HG02840 (cell line): ENCODE measurements around the gene CMSS1.

Experiments used
- ATAC-seq: cut with Tn5 transposase; IDR thresholded peaks from one replicate; pipeline ENCODE4 v1.9.1; 2021; ENCODE audit warnings: mild to moderate bottlenecking, moderate library complexity, moderate number of reproducible peaks; ENCODE audit not compliant: unreplicated experiment, low FRiP score

The CMSS1 gene

GRCh38 chr3:99928771-99929744 is 111.4 kb downstream of the CMSS1 start:
- no peak for ATAC-seq

- no peak for ATAC-seq
These were observed 112.1 kb downstream of the CMSS1 start for GRCh38 chr3:99929745-99930139.

- no peak for ATAC-seq
These were observed 113.4 kb downstream of the CMSS1 start for GRCh38 chr3:99931059-99931458.

- ATAC-seq: no peak
These were observed 116.5 kb downstream of the CMSS1 start for GRCh38 chr3:99933971-99934750.

- ATAC-seq: no peak
These were observed 117.5 kb downstream of the CMSS1 start for GRCh38 chr3:99934975-99935797.

DNA sequence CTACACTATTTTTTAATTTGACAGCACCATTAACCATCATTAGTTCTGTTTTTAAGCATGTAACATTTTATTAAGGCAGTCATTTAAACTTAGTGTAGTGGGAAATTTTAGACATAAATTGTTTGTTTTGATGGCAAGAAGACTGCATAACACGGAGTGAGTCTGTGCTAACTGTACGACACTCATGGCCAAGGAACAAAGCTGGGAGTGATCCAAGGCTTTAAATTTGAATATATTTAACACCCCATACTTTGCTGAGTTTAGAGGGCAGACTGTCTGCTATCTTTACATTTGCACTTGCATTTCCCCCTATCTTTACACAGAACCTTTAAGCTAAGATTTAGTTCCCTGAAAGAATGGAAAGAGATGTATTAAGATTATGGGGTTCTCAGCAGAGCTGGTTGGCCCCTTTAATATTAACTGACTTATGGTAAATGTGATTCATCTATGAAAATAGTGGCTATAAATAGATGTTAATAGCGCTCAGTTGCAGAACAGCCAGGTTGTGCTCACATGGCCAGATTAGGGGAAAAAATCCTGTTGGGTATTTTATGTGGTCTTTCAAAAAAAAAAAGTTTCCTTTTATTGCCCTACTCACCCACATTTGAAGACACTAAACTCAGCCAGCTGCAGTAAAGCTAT is 120.7 kb downstream of the CMSS1 start:
- peak; percentile 52 for ATAC-seq

- no peak for ATAC-seq
These were observed 122.2 kb downstream of the CMSS1 start for GRCh38 chr3:99939876-99940275.

GRCh38 chr3:99940350-99940749 is 122.7 kb downstream of the CMSS1 start:
- ATAC-seq: no peak

GRCh38 chr3:99941211-99941610 is 123.5 kb downstream of the CMSS1 start:
- no peak for ATAC-seq

GRCh38 chr3:99943931-99944761 is 126.5 kb downstream of the CMSS1 start:
- no peak for ATAC-seq

- no peak for ATAC-seq
These were observed 127.8 kb downstream of the CMSS1 start for GRCh38 chr3:99945328-99945995.

GRCh38 chr3:99947356-99947755 is 129.7 kb downstream of the CMSS1 start:
- ATAC-seq: no peak

GRCh38 chr3:99948467-99949089 is 130.9 kb downstream of the CMSS1 start:
- no peak for ATAC-seq

DNA sequence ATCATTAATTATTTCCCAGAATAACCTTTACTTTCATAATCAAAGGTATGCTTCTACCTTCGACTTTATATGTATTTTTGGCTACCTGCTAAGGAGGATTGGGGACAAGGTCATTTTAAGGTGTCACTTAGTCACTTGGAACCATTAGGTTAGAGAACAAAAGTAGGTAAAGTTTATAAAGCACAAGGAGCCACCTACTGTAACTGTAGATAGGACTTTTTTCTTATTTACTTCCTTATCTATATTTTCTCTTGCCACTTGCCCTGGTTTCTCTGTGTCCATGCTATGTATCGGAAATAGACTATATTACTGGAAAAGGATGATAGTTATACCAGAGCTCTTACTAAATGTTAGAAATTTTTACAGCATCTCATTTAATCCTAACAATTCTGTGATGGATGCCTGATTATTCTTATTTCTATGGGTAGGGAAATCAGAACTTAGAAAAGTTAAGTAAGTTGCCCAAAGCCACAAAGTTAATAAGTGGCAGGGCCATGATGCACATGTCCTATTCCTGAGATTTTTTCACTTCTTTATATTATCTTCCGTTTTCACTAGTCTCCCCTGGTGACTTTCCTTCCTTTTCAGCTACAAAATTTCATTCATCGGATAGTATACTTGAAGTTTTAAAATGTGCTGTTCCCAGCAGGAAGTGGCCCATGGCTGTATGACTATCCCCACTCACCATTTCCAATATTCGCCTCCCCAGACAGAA is 132.5 kb downstream of the CMSS1 start:
- no peak for ATAC-seq

DNA sequence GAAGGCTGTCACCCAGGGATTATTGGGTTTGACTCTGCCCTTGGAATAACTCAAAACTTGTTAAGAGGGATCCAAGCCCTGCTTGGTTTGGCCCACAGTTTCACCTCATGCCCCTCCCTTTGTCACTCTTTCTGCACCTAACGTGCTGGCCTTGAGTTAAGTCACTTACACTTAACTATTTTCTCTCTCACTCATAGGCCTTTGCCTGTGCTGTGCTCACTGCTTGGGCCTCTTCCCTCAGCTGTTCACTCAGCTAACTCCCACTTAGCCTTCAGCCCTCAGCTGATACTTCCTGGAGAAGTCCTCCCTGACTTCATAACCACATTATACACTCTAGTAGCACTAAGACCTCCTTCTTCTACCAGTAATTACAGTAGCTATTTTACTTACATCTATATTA is 133.3 kb downstream of the CMSS1 start:
- no peak for ATAC-seq

GRCh38 chr3:99951701-99952100 is 134.0 kb downstream of the CMSS1 start:
- ATAC-seq: no peak

GRCh38 chr3:99952306-99952705 is 134.6 kb downstream of the CMSS1 start:
- no peak for ATAC-seq

DNA sequence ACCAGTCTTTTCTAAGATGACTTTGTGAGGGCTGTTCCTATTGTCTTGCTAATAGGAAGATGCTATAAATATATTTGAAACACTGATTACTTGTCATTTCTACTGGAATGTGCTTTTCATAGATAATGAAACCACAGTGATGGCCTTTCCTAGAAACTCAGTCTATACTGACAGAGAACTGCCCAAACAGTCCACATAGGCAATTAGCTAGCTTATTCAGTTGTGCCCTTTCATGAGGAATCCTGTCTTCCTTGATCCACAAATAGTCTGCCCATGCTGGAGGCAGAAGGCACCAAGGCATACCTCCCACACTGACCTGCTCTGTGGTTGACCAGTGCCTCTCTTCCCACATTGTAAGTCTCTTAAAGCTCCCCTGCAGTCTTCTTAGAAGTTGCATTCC is 135.9 kb downstream of the CMSS1 start:
- no peak for ATAC-seq
